Right lobe of liver (tissue), 4 donors: ENCODE data around the gene P2RY6.
"Not testable (repeated sequence)": the region's sequence is repeated elsewhere in the genome, so short reads cannot be mapped to it uniquely, and the experiment has no call there.

Experiments
- POLR2A ChIP-seq: fragments of 450-650 bp; IDR thresholded peaks from one replicate; pipeline ENCODE4 v1.6.1; 2017; ENCODE audit warnings: antibody characterized with exemption, mild to moderate bottlenecking
- TF ChIP-seq, protein P1 (sequence below), 4 donors: fragments of 200-600 bp in 3 of 4; fragments of 450-650 bp in 1 of 4; IDR thresholded peaks; one replicate each; pipeline versions ENCODE4 v1.5.1 to v1.8.0; 2016 to 2022; ENCODE audit warnings: antibody characterized with exemption in 4 of 4, mild to moderate bottlenecking in 2 of 4
- donor health status: DM: no; HTN: no; CAD: no.
- donor health status: DM: no; HTN: no; CAD: no.
- donor health status: DM: no; HTN: yes; CAD: no.

DNA sequence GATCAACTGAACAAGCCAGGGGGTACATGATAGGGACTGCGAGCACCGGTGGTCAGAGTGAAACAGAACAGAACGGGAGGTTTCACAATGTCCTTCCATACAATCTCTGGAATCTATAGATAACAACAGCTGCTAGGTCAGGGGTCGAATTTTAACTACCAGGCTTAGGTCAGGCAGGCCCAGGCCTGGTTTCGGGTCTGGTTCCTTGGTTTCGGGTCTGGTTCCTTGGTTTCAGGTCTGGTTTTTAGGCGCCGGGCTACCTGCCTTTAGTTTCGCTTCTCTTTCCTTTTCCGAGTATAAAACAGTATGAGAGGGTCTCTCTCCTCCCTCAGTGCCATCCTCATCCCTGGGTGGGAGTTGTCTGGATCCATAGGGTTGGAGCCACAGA lies 666 bp upstream of the P2RY6 start:
- TF ChIP-seq POLR2A = not testable (repeated sequence)
- TF ChIP-seq, protein P1, sequence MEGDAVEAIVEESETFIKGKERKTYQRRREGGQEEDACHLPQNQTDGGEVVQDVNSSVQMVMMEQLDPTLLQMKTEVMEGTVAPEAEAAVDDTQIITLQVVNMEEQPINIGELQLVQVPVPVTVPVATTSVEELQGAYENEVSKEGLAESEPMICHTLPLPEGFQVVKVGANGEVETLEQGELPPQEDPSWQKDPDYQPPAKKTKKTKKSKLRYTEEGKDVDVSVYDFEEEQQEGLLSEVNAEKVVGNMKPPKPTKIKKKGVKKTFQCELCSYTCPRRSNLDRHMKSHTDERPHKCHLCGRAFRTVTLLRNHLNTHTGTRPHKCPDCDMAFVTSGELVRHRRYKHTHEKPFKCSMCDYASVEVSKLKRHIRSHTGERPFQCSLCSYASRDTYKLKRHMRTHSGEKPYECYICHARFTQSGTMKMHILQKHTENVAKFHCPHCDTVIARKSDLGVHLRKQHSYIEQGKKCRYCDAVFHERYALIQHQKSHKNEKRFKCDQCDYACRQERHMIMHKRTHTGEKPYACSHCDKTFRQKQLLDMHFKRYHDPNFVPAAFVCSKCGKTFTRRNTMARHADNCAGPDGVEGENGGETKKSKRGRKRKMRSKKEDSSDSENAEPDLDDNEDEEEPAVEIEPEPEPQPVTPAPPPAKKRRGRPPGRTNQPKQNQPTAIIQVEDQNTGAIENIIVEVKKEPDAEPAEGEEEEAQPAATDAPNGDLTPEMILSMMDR (IDR thresholded peaks at IDR 0.05) = not testable (repeated sequence)
